Astrocyte (in vitro differentiated cells and primary cell): ENCODE results near the gene HOXD11.

Experiments
- CTCF ChIP-seq: IDR thresholded peaks from 2 replicates; pipeline ENCODE4 v1.5.1; 2011; ENCODE audit warnings: low read depth, mild to moderate bottlenecking, inconsistent platforms, low read length, moderate library complexity; ENCODE audit not compliant: insufficient read depth
- EZH2 ChIP-seq: IDR thresholded peaks from 2 replicates; pipeline ENCODE4 v1.6.1; 2012; ENCODE audit warnings: mild to moderate bottlenecking, low read length, inconsistent platforms; ENCODE audit not compliant: insufficient read depth

GRCh38 chr2:176124947-176125771 is 18.1 kb downstream of the HOXD11 start:
- peak; percentile 8 for TF ChIP-seq EZH2
- no peak for TF ChIP-seq CTCF
